Measurements from ENCODE around the gene TMSB4X.
"Not testable (repeated sequence)": the region's sequence is repeated elsewhere in the genome, so short reads cannot be mapped to it uniquely, and the experiment has no call there.

TMSB4X gene

DNA sequence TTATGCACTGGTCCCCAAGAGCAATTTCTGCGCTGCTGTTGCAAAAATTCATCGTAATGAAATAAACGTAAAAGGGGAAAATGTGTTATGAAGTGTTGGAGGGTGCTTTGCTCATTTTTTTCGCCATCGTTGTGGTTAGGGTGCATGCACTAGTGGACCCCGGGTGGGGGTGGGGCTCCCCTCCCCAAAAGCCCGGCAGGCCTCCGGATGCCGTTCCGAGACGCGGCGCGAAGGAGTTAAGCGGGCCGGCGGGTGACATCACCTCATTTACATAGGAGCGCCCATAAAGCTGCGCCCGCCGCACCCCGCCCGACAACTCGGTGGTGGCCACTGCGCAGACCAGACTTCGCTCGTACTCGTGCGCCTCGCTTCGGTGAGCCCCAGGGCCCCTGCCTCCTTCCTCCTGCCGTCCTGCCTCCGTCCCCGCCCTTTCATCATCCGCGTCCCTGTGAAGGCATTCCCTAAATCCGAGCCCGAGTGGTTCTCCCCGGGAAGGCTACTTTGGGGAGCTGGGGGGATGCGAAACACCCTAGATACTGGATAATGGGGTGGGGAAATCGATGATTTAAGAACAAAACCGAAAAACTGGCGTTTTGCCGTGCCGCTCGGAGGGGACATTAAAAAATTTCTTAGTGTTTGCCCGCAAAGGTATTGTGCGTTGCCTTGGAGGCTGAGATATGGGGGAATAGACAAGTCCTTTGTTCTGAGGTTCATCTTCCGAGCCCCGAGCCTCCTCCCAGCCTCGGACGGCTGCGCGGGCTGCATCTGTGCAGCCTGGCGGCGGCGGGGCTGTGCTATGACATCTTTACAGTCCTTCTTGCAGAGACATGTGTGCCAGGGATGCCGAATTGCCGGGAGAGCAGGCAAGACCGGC, at the start of gene TMSB4X:
TMSB4X (plus strand) TSS at position 315 of the 874 bp plus-strand sequence.
- peak; percentile 86 for DNase-seq

DNA sequence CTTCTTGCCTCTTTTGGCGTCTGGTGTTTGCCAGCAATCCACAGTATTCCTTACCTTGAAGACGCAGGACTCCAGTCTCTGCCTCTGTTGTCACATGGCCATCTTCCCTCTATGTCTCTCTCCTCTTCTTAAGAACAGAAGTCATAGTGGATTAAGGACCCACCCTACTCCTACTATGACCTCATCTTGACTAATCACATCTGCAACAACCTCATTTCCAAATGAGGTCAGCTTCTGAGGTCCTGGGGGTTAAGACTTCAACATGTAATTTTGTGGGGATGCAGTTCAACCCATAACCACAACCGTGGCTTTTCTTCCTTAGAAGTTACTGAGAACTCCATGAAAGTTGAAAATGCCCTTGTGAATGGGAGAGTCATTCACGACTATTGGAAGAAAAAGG, 45.2 kb upstream of the TMSB4X start:
- DNase-seq, result no peak

DNA sequence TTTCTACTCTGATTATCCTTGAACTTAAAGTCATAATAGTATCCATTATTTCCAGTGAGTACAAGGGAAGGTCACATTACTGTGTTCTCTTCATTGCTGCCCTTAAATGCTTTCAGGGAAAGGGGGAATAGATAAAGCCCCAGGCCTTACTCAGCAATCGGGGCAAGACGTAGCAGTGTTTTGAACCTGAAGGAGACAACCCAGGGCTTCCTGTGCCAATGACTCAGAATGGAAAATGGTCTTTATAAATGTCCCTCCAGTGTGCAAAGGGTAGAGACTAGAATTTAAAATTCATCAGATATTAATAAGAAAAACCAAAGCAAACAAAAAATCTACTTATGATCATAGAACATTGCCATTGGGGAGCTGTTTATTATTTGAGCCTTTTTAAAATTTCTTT, 44.8 kb upstream of the TMSB4X start:
- no peak for DNase-seq

DNA sequence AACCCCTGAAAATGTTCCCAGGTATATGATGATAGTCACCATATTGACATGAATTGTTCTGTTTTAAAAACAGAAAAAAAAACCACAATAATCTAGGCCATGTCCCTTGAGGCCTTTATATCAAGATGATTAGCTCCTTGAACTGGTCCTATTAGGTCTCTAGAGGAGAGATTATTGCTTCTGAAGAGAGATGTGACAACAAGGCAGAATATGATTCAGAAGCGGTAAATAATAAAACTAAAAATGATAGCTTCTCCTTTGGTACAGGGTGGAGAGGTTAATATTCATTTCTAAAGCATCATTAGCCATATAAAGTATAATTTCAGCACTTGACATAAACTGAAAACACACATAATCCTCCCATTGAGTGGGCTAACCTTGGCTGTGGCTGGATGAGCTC, 42.7 kb upstream of the TMSB4X start:
- no peak for DNase-seq

DNA sequence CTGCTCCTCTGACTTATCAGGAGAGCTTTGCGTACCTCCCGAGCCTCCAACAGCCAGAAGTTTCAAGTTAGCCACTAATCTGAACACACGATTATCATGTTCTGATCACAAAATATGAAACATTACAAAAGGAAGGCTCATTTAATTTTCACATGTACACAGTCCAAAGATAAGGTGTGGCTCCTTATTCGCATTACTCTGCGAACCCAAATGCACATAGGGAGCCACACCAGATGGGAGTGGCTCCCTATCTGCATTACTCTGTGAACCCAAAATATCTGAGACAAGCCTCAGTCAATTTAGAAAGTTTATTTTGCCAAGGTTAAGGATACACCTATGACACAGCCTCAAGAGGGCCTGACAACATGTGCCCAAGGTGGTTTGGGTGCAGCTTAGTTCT, 40.1 kb upstream of the TMSB4X start:
- DNase-seq, result no peak

DNA sequence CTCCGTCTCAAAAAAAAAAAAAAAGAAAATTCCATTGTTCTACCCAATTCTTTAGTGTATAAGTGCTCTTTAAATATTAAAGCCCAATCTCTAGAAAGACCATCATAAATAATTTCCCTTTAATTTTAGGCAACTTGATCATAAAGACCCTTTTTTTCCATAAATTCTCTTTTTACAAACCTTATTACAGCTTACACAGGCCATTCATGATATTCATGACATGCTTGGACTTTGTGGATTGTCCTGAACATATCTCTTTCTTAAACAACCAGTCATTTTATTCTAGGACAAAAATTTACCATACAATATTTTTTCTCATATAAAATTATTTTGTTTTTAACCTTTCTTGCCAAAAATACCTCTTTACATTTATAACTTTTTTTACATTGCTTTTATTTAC, 38.0 kb upstream of the TMSB4X start:
- DNase-seq, result no peak

DNA sequence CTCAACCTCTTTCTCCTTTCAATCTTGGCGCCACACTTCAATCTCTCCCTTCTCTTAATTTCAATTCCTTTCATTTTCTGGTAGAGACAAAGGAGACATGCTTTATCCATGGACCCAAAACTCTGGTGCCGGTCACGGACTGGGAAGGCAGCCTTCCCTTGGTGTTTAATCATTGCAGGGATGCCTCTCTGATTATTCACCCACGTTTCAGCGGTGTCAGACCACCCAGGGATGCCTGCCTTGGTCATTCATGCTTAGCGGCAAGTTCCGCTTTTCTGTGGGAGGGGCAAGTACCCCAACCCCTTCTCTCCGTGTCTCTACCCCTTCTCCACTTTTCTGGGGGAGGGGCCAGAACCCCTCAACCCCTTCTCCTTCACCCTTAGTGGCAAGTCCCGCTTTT, 34.4 kb upstream of the TMSB4X start:
- not testable (repeated sequence) for DNase-seq

DNA sequence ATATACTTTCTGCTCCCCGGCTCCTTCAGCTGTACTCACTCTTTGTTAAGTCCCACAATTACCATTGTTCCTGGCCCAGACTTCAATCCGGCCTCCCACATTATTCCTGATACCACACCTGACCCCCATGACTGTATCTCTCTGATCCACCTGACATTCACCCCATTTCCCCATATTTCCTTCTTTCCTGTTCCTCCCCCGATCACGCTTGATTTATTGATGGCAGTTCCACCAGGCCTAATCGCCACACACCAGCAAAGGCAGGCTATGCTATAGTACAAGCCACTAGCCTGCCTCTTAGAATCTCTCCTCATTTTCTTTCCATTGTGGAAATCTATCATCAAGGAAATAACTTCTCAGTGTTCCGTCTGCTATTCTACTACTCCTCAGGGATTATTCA, 31.3 kb upstream of the TMSB4X start:
- DNase-seq, result not testable (repeated sequence)

DNA sequence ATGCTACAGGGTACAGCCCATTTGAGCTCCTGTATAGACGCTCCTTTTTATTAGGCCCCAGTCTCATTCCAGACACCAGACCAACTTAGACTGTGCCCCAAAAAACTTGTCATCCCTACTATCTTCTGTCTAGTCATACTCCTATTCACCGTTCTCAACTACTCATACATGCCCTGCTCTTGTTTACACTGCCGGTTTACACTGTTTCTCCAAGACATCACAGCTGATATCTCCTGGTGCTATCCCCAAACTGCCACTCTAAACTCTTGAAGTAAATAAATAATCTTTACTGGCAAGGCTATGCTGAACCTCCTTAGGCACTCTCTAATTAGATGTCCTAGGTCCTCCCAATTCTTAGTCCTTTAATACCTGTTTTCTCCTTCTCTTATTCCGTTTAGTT, 30.5 kb upstream of the TMSB4X start:
- not testable (repeated sequence) for DNase-seq

DNA sequence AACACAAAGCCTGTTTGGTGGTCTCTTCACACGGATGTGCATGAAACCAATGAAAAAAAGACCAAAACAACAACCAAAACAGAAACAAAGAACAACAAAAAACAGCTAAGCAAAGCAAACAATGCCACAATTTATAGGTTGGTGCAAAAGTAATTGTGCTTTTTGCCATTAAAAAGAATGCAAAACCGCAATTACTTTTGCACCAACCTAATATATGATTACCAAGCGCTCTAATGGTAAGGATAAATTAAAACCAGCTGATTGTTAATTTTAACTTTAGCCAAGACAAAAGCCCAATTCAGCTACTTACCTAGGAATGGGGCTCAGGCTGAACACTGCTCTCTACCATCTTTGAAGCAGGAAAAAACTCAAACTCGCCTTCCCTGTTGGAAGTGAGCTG, 29.4 kb upstream of the TMSB4X start:
- no peak for DNase-seq

DNA sequence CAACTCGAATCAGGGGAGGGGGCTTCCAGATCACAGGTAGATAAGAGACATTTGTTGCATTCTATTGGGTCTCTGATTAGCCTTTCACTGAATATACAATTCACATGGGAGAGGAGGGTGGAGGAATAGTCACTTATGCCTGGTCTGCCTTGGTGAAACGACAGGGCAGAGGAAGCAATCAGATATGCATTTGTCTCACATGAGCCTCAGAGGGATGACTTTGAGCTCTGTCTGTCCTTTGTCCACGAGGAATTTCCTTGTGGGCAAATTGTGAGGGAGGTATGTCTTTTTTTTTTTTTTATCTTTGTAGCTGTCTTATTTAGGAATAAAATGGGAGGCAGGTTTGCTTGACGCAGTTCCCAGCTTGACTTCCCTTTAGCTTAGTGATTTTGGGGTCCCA, 28.5 kb upstream of the TMSB4X start:
- no peak for DNase-seq

DNA sequence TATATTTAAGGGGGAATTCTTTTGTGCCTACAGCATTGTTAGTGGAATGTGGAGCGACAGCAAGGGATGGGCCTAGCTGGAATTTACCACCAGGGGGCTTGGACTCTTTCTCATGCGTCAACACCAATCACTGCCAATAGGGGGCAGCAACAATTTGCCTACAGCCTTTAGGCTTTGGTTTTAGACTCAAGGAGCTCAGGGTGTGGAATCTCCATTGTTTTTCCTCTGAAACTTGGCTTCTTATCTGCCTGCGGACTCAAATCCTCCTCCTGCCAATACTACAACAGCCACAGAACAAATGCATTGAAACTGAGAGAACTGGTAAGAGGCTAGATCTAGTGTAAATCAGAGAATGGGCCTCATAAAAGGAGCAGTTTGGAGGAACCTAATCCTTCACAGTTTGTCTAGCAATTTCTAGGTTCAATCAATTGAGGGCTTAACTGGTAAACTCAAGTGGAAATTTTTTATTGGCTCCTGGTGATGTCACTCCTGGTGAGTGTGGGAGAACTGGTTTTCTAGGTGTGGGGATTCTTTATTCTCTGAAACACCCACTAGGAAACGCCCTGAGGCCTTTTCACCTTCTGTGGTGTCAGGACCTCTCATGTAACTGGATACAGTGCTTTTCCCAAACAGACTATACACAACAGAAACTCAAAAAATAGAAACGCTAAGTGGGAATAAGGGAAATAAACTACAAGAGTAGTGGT, 27.9 kb upstream of the TMSB4X start:
- peak; percentile 72 for DNase-seq

DNA sequence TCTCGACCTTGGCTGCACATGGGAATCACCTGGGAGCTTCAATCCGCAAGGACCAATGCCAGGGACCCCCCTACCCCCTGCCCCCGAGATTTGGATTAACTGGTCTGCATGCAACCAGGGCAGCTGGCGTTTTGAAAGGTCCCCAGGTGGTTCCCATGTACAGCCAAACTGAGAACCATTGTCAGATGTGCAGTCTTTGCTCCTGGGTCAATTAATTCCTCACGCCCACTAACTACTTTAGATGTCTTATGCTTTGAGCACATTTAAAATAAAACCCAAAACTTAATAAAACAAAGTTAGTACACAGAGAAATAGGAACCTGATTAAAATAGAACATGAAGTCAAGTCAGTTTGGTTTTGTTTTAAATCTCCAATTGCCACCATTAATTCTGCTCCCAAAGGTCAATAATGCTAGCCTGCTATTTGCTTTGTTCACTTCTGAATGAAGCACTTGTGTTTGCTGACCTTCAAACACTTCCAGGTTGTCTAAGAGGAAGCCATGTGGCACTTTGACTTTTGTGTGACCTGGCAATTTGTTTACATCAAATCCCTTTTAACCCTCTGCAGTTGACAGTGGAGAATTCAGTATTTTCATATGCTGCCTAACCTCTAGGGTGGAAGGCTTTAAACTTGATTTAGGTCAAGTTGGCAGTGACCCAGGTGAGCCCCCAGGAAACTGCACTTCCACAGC, 27.2 kb upstream of the TMSB4X start:
- DNase-seq, result no peak

DNA sequence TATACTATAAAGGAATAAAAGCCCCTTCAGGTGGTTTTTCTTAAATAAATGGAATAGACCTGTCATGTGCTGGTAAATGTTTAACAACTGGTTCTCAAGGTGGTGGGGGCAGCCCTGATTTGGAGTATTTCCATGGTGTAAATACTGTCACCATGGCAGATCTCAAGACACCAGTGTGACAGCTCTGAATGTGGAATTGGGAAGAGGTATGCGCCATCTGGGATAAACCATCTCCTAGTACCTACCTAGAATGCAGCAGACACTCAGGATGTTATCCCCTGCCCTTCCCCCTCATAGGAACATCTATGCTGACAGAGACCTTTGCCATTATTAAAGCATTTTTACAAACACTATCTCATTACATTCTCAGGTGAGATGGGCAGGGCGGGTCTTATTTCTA, 26.4 kb upstream of the TMSB4X start:
- no peak for DNase-seq

DNA sequence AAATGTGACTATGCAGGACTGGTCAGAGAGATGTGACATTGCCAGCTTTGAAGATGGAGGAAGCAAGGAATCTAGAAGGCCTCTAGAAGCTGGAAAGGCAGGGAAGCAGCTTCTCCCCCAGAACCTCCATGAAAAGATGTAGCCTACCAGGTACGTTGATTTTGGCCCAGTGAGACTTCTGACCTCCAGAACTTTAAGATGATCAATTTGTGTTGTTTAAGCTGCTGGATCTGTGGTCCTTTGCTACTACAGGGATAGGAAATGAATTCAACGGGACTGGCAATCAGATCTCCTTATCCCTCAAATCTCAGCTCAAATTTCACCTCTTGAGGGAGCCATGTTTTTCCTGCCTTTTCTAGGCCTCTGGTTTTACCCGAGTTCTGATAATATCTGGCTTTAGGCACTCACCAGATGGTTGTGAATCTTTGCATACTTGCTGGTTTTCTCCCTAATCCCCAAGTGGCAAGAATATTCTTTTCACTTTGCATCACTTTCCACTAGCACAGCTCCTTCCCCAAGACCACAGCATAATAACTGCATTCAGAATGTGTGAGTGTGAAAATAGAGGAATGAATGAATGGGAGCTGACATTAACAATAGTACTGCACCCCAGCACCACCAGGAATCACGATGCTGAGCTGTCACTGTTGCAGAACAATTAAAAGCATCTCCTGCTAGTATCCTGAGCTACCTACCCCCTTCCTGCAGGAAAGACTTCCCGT, 25.5 kb upstream of the TMSB4X start:
- DNase-seq, result no peak

DNA sequence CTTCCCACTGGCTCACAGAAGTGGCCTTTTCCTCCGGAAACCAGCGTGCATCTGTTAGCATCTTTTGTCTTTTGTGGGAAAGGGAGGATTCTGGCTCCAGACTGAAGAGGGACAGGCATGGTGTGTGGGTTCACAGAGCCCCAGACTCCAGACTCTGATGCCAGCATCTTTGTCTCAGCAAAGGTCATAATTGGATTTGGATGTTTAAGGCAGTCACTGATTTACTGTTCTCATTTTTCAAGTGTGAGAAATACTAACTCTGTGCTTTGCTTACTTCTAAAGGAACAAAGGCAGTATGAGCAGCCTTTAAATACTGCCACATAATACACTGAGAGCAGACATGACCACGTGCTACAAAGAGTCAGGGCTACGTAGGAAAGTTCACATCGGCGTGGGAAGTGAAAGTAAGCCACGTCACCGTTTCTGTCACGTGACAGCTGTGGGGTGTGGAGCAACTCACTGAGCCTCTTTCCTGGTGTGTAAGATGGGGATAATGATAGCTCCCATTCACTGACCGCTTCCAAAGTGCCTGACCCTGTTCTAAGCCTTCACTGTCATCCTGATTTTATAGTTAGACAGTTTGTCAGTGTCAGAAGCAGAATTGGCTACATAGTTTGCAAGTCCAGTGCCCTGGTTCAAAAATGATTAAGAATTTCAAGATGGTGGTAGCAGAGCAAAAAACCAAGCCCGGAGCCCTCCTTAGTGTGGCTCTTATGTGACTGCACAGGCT, 24.8 kb upstream of the TMSB4X start:
- peak; percentile 89 for DNase-seq

DNA sequence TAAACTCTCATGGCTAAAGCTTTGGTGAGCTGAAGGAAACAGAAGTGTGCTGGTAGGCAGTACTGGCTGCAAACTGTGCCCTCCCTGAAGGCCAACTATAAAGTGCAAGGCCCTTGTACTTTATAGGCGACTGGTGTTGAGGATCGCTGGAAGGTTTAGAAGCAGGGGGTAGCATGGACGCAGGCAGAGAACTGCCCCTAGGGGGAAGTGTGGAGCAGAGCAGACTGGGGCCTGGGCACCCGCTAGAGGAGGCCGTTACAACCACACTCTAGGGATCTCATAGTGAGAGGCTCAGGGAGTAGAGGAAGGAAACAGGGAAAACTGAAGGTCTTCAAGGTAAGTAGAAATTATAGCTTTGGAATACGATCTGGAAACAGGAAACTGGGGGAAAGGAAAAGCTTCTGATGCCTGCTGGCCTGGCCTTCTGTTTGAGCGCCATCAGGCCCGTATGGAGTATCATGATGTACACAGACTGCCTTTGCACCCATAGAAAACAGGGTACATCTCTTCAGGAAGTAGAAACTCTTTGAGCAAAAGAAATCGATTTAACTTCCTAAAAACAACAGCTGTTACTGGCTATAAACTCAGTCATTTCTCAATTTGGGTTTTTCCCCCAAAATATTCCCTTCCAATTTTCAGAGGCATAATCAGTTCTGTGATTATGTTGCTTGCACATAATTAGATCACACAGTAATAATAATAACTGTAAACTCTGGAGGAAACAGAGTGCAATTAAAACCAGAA, 23.9 kb upstream of the TMSB4X start:
- peak; percentile 76 for DNase-seq

DNA sequence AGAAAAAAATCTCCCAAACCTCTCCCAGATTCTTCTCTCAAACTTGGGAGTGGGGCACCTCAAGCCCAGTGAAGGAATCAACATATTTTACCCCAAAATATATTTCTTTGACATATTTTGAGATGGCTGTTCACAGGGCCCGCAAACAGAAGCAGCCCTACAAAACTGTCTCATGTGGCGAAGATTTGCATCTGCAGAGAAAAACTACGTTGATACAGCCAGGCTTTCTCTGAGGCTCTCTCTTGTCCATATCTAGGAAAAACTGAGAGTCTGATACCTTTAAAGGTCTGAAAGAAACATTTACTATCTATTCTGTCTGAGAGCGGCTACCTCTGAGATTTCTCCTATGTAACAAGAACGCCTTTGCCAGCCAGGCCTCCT, 23.3 kb upstream of the TMSB4X start:
- DNase-seq, result no peak

DNA sequence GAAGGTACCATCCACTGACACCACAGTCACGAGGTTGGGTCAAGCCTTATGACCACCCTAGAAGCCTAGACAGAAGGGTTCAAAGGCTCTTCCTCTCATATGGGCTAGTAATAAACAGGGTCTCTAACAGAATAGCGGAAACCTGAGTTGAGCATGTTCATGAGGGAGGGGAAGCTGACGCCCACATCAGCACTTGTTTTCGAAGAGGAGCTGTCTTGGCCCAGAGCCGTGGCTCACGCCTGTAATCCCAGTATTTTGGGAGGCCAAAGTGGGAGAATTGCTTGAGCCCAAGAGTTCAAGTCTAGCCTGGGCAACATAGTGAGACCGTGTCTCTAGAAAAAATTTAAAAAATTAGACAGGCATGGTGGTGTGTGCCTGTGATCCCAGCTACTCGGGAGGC, 21.5 kb upstream of the TMSB4X start:
- DNase-seq, result no peak

DNA sequence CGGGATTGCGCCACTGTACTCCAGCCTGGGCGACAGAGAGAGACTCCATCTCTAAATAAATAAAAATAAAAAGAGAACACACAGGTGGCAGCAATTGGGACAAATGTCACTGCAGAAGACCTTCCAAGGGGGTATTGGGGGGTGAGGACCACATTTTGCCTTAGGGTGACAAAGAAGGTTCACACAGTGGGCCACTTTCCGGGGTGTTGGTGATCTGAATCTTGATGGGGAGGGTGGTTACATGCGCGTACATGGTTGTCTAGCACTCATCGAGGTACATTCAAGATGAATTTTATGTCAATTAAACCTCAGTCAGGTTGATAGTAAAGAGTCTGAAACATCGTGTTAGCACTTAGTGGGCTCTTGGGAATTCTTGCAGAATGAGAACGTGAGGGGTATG, 20.5 kb upstream of the TMSB4X start:
- DNase-seq, result no peak

DNA sequence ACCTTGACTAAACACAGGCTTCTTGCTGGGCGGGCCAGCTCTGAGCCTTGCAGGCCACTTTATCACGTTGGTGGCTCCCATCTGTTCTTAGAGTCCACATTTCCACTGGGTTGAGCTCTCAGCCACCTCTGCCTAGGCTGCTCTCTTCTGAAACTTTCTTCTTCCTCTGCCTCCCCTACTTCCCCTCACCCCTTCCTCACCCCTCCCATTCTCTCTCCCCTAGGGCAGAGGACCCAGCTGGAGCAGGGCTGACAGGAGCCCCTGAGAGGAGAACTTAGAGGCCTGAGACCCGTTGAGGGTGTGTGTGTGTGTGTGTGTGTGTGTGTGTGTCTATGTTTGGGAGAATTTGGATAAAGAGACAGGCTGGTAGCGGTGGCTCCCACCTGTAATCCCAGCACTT, 19.9 kb upstream of the TMSB4X start:
- no peak for DNase-seq

All from stimulated activated CD4-positive, alpha-beta T cell treated with anti-CD3 and anti-CD28 coated beads, Interleukin-1b, Interleukin-23, amount 100 ng/mL, for 48 hours (primary cell).